PFSK-1 (cell line): ENCODE results near the gene ARL10.

Source experiments
- FOXP2 ChIP-seq: optimal IDR thresholded peaks from 2 replicates; pipeline ENCODE3; 2011; ENCODE audit warnings: borderline replicate concordance, control low read depth, inconsistent platforms; ENCODE audit not compliant: insufficient read depth; ENCODE audit errors: extremely low read length, extremely low read depth
- POLR2AphosphoS5 ChIP-seq: IDR thresholded peaks from 2 replicates; pipeline ENCODE4 v1.6.1; 2012; ENCODE audit warnings: low read depth, mild to moderate bottlenecking, control low read depth, low read length, moderate library complexity
- REST ChIP-seq, 2 experiments: IDR thresholded peaks; 2 replicates each; pipeline versions ENCODE4 v1.6.1 to v1.8.0; 2011 to 2012; ENCODE audit warnings: low read depth in 2 of 2, low read length in 2 of 2, control low read depth in 1 of 2, inconsistent platforms in 1 of 2, mild to moderate bottlenecking in 1 of 2, moderate library complexity in 1 of 2; ENCODE audit not compliant: insufficient read depth in 1 of 2
- SIN3A ChIP-seq: IDR thresholded peaks from 2 replicates; pipeline ENCODE4 v1.6.1; 2012; ENCODE audit warnings: mild to moderate bottlenecking, low read length, moderate library complexity, borderline replicate concordance; ENCODE audit not compliant: insufficient read depth
- TAF1 ChIP-seq: IDR thresholded peaks from 2 replicates; pipeline ENCODE4 v1.6.1; 2012; ENCODE audit warnings: low read length, control low read depth, borderline replicate concordance; ENCODE audit not compliant: insufficient read depth

ARL10 gene

DNA sequence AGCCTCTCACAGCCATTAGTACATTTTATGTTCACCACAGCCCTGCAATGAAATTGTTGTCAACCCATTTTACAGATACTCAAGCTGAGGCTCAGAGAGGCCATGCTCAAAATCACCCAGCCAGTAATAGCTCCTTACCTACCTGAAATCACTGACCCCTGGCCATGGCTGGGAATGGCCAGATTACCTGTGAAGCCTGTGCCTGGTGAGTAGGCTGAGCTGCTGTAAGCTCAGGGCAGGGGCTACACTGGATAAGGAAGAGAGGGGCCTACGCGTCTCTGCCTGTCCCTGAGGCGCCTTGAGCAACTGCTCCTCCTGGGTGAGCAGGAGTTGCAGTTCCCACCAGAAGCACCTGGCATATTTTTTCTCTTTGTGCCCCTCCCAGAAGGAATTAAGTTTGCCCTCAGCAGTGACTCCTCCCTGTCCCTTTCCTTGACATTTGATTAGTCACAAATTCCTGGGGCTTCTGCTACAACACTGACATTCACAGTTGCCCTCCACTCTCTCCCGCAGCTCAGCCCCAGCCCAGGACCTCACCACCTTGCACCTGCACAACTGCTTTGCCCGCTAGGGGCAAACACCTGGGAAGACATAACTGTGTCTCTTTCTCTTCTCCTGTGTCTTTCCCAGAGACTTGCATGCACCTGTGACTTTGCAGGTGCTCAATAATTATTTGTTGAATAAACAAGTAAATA, 45.3 kb downstream of the ARL10 start:
- TF ChIP-seq FOXP2 (no peak), POLR2AphosphoS5 (no peak), REST (IDR thresholded peaks at IDR 0.05; ENCODE audit: insufficient read depth in 1 of 2, low read depth in 2 of 2, low read length in 2 of 2) (no peak), TAF1 (no peak), SIN3A (no peak)

GRCh38 chr5:176412517-176413254, 47.4 kb downstream of the ARL10 start:
- no peak for TF ChIP-seq SIN3A
- no peak for TF ChIP-seq POLR2AphosphoS5
- TF ChIP-seq FOXP2, result no peak
- no peak for TF ChIP-seq TAF1
- no peak for TF ChIP-seq REST (IDR thresholded peaks at IDR 0.05; ENCODE audit: insufficient read depth in 1 of 2, low read depth in 2 of 2, low read length in 2 of 2)

GRCh38 chr5:176413255-176413565, 47.9 kb downstream of the ARL10 start:
- TF ChIP-seq FOXP2 (no peak), REST (IDR thresholded peaks at IDR 0.05; ENCODE audit: insufficient read depth in 1 of 2, low read depth in 2 of 2, low read length in 2 of 2) (no peak), SIN3A (no peak), POLR2AphosphoS5 (no peak), TAF1 (no peak)

- TF ChIP-seq POLR2AphosphoS5 (no peak), FOXP2 (no peak), SIN3A (no peak), TAF1 (no peak)
These were observed 48.5 kb downstream of the ARL10 start for GRCh38 chr5:176413709-176414191.

- TF ChIP-seq SIN3A (no peak), FOXP2 (no peak), REST (IDR thresholded peaks at IDR 0.05; ENCODE audit: insufficient read depth in 1 of 2, low read depth in 2 of 2, low read length in 2 of 2) (no peak), TAF1 (no peak), POLR2AphosphoS5 (no peak)
These were observed 49.4 kb downstream of the ARL10 start for GRCh38 chr5:176414704-176415103.
